ENCODE measurements around the gene YJEFN3. TPM values are rescaled to one million over a fixed set of nuclear protein-coding genes. Genes with fewer than 3 reads are reported as not detected.
A peak's percentile ranks its signal among the peaks of the same experiment; 100 is the strongest.

YJEFN3 gene
- total RNA-seq, 1 donor from 2014 or later, result 0.79 TPM

DNA sequence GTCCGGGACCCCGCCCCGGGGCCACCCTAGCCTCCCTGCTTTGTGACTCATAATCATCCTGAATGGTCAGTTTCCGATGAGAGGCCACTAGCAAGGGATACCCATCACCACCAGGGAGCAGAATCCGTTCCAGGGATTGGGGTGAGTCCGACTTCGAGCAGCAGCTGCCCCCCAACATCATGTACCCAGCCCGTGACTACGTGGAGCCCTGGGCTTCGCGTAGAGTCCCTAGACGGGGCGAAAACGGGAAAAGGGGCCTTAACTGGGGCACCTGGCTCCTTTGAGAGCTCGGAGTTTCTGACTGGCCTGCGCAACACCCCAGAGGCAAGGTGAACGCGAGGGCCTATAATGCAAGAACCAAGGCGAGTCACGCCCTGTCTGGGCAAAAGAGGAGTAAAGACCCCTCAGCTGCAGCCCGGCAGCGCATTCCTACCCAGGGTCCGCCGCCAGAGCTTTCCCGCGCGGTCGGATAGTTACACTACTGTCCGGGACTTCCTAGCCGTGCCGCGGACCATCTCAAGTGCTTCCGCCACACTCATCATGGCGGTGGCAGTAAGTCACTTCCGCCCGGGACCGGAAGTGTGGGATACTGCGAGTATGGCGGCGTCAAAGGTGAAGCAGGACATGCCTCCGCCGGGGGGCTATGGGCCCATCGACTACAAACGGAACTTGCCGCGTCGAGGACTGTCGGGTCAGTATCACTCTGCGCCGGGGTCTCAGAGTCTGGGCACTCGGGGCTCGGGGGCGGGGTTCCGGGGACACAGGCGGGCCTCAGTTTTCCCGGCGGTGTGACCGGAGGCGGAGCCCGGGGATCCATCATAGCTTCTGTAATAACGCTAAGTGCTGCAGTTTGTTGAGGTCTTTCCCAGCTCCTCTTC is 12.8 kb upstream of the YJEFN3 start, which contains the start of gene NDUFA13:
TSS of gene NDUFA13 (plus strand) at position 584 of the 878 bp plus-strand sequence. CDS start at position 598, 14 bp downstream.
- Histone ChIP-seq H3K36me3 (ENCODE audit: control insufficient read depth, insufficient read depth, low read length) (peaks cover 10% of the 10 kb centered on the region), H3K27me3 (ENCODE audit: control insufficient read depth, insufficient read depth, low read length) (no peaks in the 10 kb centered on the region), H3K4me3 (ENCODE audit: low read depth, low read length) (peak within 1 kb of the TSS; percentile 62)
- no peak for FAIRE-seq
- TF ChIP-seq CTCF (IDR thresholded peaks at IDR 0.05; ENCODE audit: insufficient read depth, low read length, severe bottlenecking), result no peak
- peak; percentile 81 for DNase-seq (ENCODE audit: low read depth)

DNA sequence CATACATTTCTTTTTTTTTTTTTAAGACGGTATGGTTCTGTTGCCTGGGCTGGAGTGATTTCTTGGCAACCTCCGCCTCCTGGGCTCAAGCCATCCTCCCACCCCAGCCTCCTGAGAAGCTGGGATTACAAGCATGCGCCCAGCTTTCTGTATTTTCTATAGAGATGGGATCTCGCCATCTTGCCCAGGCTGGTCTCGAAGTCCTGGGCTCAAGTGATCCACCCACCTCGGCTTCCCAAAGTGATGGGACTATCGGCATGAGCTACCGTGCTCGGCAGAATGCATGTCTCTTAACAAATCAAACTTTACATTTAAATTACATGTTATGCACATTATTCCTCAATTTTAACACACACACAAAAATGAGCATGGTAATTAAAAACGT is 11.5 kb upstream of the YJEFN3 start:
- FAIRE-seq (no peak), DNase-seq (ENCODE audit: low read depth) (no peak)
- TF ChIP-seq CTCF (IDR thresholded peaks at IDR 0.05; ENCODE audit: insufficient read depth, low read length, severe bottlenecking), result no peak
- Histone ChIP-seq H3K4me3 (ENCODE audit: low read depth, low read length) (no peak overlapping the region), H3K27me3 (ENCODE audit: control insufficient read depth, insufficient read depth, low read length) (no peaks in the 10 kb centered on the region), H3K36me3 (ENCODE audit: control insufficient read depth, insufficient read depth, low read length) (peaks cover 10% of the 10 kb centered on the region)

- Histone ChIP-seq H3K27me3 (ENCODE audit: control insufficient read depth, insufficient read depth, low read length) (no peaks in the 10 kb centered on the region), H3K4me3 (ENCODE audit: low read depth, low read length) (no peak overlapping the region), H3K36me3 (ENCODE audit: control insufficient read depth, insufficient read depth, low read length) (peaks cover 10% of the 10 kb centered on the region)
- FAIRE-seq (no peak), DNase-seq (ENCODE audit: low read depth) (no peak)
- TF ChIP-seq CTCF (IDR thresholded peaks at IDR 0.05; ENCODE audit: insufficient read depth, low read length, severe bottlenecking), result no peak
These were observed 7.7 kb upstream of the YJEFN3 start for GRCh38 chr19:19520989-19521388.

DNA sequence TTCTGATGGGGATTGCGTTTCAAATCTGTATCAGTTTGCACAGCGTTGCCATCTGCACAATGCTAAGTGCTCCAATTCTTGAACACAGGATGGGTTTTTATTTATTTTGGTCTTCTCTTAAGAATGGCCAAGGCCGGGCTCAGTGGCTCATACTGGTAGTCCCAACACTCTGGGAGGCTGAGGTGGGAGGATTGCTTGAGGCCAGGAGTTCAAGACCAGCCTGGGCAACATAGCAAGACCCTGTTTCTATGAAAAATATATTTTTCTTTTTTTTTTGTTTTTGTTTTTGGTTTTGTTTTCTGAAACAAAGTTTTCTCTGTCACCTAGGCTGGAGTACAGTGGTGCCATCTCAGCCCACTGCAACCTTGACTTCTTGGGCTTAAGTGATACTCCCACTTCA is 5.5 kb upstream of the YJEFN3 start:
- Histone ChIP-seq H3K36me3 (ENCODE audit: control insufficient read depth, insufficient read depth, low read length) (peaks cover 15% of the 10 kb centered on the region), H3K27me3 (ENCODE audit: control insufficient read depth, insufficient read depth, low read length) (no peaks in the 10 kb centered on the region), H3K4me3 (ENCODE audit: low read depth, low read length) (no peak overlapping the region)
- DNase-seq (ENCODE audit: low read depth), result no peak
- FAIRE-seq, result no peak
- TF ChIP-seq CTCF (IDR thresholded peaks at IDR 0.05; ENCODE audit: insufficient read depth, low read length, severe bottlenecking), result no peak

DNA sequence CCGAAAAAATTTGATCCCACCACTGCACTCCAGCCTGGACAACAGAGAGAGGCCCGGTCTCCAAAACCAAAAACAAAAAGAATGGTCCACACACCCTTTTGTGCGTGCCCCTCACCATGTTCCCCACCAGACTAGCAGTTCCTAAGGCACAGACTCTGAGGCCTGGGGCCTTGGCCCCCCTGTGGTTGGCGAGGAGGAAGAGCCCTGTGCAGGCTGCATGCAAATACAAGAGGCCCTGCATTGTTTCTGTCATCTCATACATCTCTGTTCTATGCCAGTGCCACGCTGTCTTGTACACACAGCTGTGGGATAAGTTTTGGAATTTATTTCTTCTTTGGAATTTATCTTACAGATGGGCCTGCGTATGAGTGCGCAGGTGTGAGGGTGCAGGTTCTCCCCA is 4.7 kb upstream of the YJEFN3 start:
- no peak overlapping the region for H3K4me3 ChIP-seq (ENCODE audit: low read depth, low read length)
- FAIRE-seq (no peak), DNase-seq (ENCODE audit: low read depth) (no peak)
- peaks cover 13% of the 10 kb centered on the region for H3K36me3 ChIP-seq (ENCODE audit: control insufficient read depth, insufficient read depth, low read length)
- H3K27me3 ChIP-seq (ENCODE audit: control insufficient read depth, insufficient read depth, low read length), result no peaks in the 10 kb centered on the region
- TF ChIP-seq CTCF (IDR thresholded peaks at IDR 0.05; ENCODE audit: insufficient read depth, low read length, severe bottlenecking), result no peak

All from bronchial epithelial cell (primary cell).